Panc1 (cell line): ENCODE data around the gene TMC4. TPM values are rescaled to one million over a fixed set of nuclear protein-coding genes. Genes with fewer than 3 reads are reported as not detected.

ENCODE experiments used
- ATAC-seq: fragments of 200-7000 bp; cut with Tn5 transposase; 2 replicates; pipeline ENCODE4 v1.9.1; 2020; ENCODE audit warnings: mild to moderate bottlenecking, moderate library complexity
- BruUV-seq: library from RNA; stranded (reverse); fragments of 400-500 nt; replicated peaks from 2 replicates; lab custom pipeline; 2021; lab: Mats Ljungman, UMichigan
- CTCF ChIA-PET: fragments of 300-600 bp; sonication (Branson Sonifier 250); formaldehyde crosslinking; loops from one replicate; lab custom pipeline; 2022; ENCODE audit warnings: antibody characterized with exemption; lab: Charles Lee
- POLR2A ChIA-PET: fragments of 300-600 bp; sonication (Branson Sonifier 250); formaldehyde crosslinking; loops from one replicate; lab custom pipeline; 2022; ENCODE audit warnings: antibody characterized with exemption; lab: Charles Lee
- DNase-seq: peaks from one replicate; pipeline ENCODE4 v3.0.0-alpha.2; 2010; ENCODE audit warnings: low read depth, low spot score
- H3K27ac ChIP-seq: 2 replicates; pipeline ENCODE4 v1.5.1; 2011; ENCODE audit warnings: mild to moderate bottlenecking, low read length, inconsistent platforms
- H3K27me3 ChIP-seq: fragments of 200-500 bp; sonication (Bioruptor generic); 2 replicates; pipeline ENCODE4 v1.6.0; 2014; ENCODE audit warnings: low read length, inconsistent platforms; ENCODE audit not compliant: control insufficient read depth, insufficient read depth
- H3K36me3 ChIP-seq: fragments of 200-500 bp; sonication (Bioruptor generic); 2 replicates; pipeline ENCODE4 v1.5.1; 2014; ENCODE audit warnings: inconsistent platforms, mild to moderate bottlenecking, low read length, moderate library complexity; ENCODE audit not compliant: control insufficient read depth, insufficient read depth
- H3K4me1 ChIP-seq: 2 replicates; pipeline ENCODE4 v1.5.1; 2011; ENCODE audit warnings: inconsistent platforms, mild to moderate bottlenecking, low read length, moderate library complexity; ENCODE audit not compliant: control insufficient read depth, insufficient read depth
- H3K4me3 ChIP-seq, 2 experiments: 2 replicates each; pipeline ENCODE4 v1.5.1; 2011 to 2012; ENCODE audit warnings: low read depth in 2 of 2, low read length in 2 of 2, mild to moderate bottlenecking in 2 of 2, inconsistent platforms in 1 of 2, moderate library complexity in 1 of 2
- H3K9me3 ChIP-seq: fragments of 200-500 bp; sonication (Bioruptor generic); 2 replicates; pipeline ENCODE4 v1.5.1; 2014; ENCODE audit warnings: low read depth, mild to moderate bottlenecking, inconsistent platforms, low read length, moderate library complexity; ENCODE audit not compliant: control insufficient read depth, insufficient read depth
- CTCF ChIP-seq: fragments of 450-650 bp; IDR thresholded peaks from 2 replicates; pipeline ENCODE4 v1.5.1; 2017; ENCODE audit warnings: mild to moderate bottlenecking
- POLR2AphosphoS5 ChIP-seq: IDR thresholded peaks from 2 replicates; pipeline ENCODE4 v1.6.1; 2012; ENCODE audit warnings: mild to moderate bottlenecking, low read depth, low read length, moderate library complexity
- REST ChIP-seq, 2 experiments: IDR thresholded peaks; 2 replicates each; pipeline ENCODE4 v1.6.1; 2011 to 2012; ENCODE audit warnings: low read depth in 2 of 2, control low read depth in 1 of 2, low read length in 1 of 2, mild to moderate bottlenecking in 1 of 2, moderate library complexity in 1 of 2; ENCODE audit not compliant: insufficient read depth in 1 of 2
- SIN3A ChIP-seq: IDR thresholded peaks from 2 replicates; pipeline ENCODE4 v1.6.1; 2012; ENCODE audit warnings: low read depth, mild to moderate bottlenecking, low read length, moderate library complexity, borderline replicate concordance; ENCODE audit not compliant: insufficient read depth
- TCF7L2 ChIP-seq: IDR thresholded peaks from 2 replicates; pipeline ENCODE4 v1.6.1; 2011; ENCODE audit warnings: mild to moderate bottlenecking, low read depth, low read length, inconsistent platforms
- in situ Hi-C: cut with HindIII; loops from 2 replicates; pipeline ENCODE4 v1.10.0; 2016; ENCODE audit warnings: low sequenced_read_pairs, low pct_unique_long_range_greater_than_20kb
- intact Hi-C: fragments of 100-400 bp; cut with micrococcal nuclease; formaldehyde crosslinking; loops from one replicate; pipeline ENCODE4 v1.10.0; 2022; ENCODE audit not compliant: unreplicated experiment
- total RNA-seq: library from RNA; stranded (reverse); gene quantifications from one replicate; pipeline ENCODE4 v1.2.1, GENCODE V29; 2021; ENCODE audit not compliant: unreplicated experiment

The TMC4 gene
- total RNA-seq, 1 experiment from 2014 or later, result 5.1 TPM

GRCh38 chr19:54124393-54124792 is 48.6 kb downstream of the TMC4 start:
- H3K4me1 ChIP-seq, result no peaks in the 10 kb centered on the region
- no peaks in the 10 kb centered on the region for H3K9me3 ChIP-seq
- no peak overlapping the region for H3K27ac ChIP-seq
- intact Hi-C loops, result no loop called here
- POLR2A ChIA-PET, result interaction anchor here (0.7 to 1.6 kb wide), 2 partner anchors 10 to 233 kb away, joined by 3 to 5 read pairs; no protein-coding TSS in a partner anchor
- in situ Hi-C loops, result no loop called here
- BruUV-seq, result no TSS peak
- H3K36me3 ChIP-seq, result peaks cover 17% of the 10 kb centered on the region
- ATAC-seq (no peak), DNase-seq (no peak)
- H3K27me3 ChIP-seq, result no peaks in the 10 kb centered on the region
- CTCF ChIA-PET, result no interaction called here
- TF ChIP-seq TCF7L2, result no peak
- no peak overlapping the region for H3K4me3 ChIP-seq

- Histone ChIP-seq H3K4me3 (no peak overlapping the region), H3K27me3 (no peaks in the 10 kb centered on the region), H3K9me3 (no peaks in the 10 kb centered on the region), H3K4me1 (no peaks in the 10 kb centered on the region), H3K36me3 (peaks cover 17% of the 10 kb centered on the region), H3K27ac (no peak overlapping the region)
- BruUV-seq, result no TSS peak
- TF ChIP-seq SIN3A, result no peak
- TF ChIP-seq POLR2AphosphoS5, result no peak
- TF ChIP-seq CTCF, result no peak
- no peak for TF ChIP-seq REST (IDR thresholded peaks at IDR 0.05; ENCODE audit: insufficient read depth in 1 of 2, low read depth in 2 of 2, low read length in 1 of 2)
- no peak for TF ChIP-seq TCF7L2
- in situ Hi-C loops (no loop called here), intact Hi-C loops (no loop called here)
- POLR2A ChIA-PET, result interaction anchor here (0.7 to 1.6 kb wide), 2 partner anchors 9 to 233 kb away, joined by 3 to 5 read pairs; no protein-coding TSS in a partner anchor
- DNase-seq (no peak), ATAC-seq (no peak)
- CTCF ChIA-PET, result no interaction called here
Observed at GRCh38 chr19:54123682-54124081, 49.3 kb downstream of the TMC4 start.

GRCh38 chr19:54121259-54121658 is 51.7 kb downstream of the TMC4 start:
- TF ChIP-seq SIN3A (no peak), TCF7L2 (no peak), REST (IDR thresholded peaks at IDR 0.05; ENCODE audit: insufficient read depth in 1 of 2, low read depth in 2 of 2, low read length in 1 of 2) (no peak)
- H3K36me3 ChIP-seq, result peaks cover 12% of the 10 kb centered on the region
- BruUV-seq, result no TSS peak
- intact Hi-C loops, result no loop called here
- peaks cover 8% of the 10 kb centered on the region; the same call in 1 of the 2 replicates for H3K4me1 ChIP-seq
- POLR2A ChIA-PET, result interaction anchor here (0.7 kb wide), 1 partner anchor 70 kb away, joined by 3 read pairs; the partner anchor contains the start of gene TSEN34
- H3K4me3 ChIP-seq, result no peak overlapping the region
- CTCF ChIA-PET, result interaction anchor here (0.6 kb wide), 1 partner anchor 927 kb away, joined by 3 read pairs; no protein-coding TSS in a partner anchor
- ATAC-seq, result no peak
- DNase-seq, result no peak
- in situ Hi-C loops, result no loop called here
- no peaks in the 10 kb centered on the region for H3K27me3 ChIP-seq
- no peaks in the 10 kb centered on the region for H3K9me3 ChIP-seq
- no peak overlapping the region for H3K27ac ChIP-seq
